ENCODE data around the gene KIAA0232.
"Not testable (repeated sequence)": the region's sequence is repeated elsewhere in the genome, so short reads cannot be mapped to it uniquely, and the experiment has no call there.

KIAA0232 gene

DNA sequence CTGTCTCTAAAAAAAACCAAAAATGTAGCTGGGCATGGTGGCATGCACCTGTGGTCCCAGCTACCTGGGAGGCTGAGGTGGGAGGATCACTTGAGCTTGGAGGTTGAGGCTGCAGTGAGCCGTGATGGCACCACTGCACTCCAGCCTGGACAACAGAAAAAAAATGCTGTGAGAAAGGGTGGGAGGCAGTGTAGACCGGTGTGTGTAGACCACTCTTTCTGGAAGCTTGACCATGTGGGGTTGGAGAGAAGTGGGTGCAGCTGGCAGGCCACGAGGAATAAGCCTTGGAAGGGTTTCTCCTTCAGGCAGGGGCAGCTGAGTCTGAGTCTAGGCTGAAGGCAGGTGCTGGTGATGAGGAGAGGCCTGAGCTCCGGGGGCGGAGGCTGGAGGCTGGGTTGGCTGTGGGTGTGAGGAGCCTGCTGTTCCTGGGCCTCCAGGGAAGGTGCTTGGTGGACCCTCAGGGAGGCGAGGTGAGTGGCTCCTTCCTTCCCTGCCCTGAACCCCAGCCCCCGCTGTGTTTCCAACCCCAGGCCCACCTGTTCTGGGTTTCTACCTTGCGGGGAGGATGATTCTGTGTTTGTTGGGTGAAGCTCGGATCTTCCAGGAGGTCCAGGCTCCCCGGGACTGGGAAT, 117.8 kb downstream of the KIAA0232 start:
- DNase-seq (ENCODE audit: insufficient read length, low spot score) = no peak
- TF ChIP-seq PAX5 (IDR thresholded peaks at IDR 0.05; ENCODE audit: insufficient read depth, low read length, severe bottlenecking) = no peak
- TF ChIP-seq TAF1 (IDR thresholded peaks at IDR 0.05; ENCODE audit: low read depth, low read length) = no peak
- TF ChIP-seq SPI1 (IDR thresholded peaks at IDR 0.05; ENCODE audit: low read depth, low read length) = no peak
- TF ChIP-seq POLR2A (IDR thresholded peaks at IDR 0.05; ENCODE audit: low read depth, low read length) = no peak
- FAIRE-seq = no peak

GRCh38 chr4:6900956-6901355, 118.4 kb downstream of the KIAA0232 start:
- TF ChIP-seq SPI1 (IDR thresholded peaks at IDR 0.05; ENCODE audit: low read depth, low read length) (no peak), POLR2AphosphoS5 (IDR thresholded peaks at IDR 0.05; ENCODE audit: low read depth, low read length) (no peak), TAF1 (IDR thresholded peaks at IDR 0.05; ENCODE audit: low read depth, low read length) (no peak), PAX5 (IDR thresholded peaks at IDR 0.05; ENCODE audit: insufficient read depth, low read length, severe bottlenecking) (no peak), POLR2A (IDR thresholded peaks at IDR 0.05; ENCODE audit: low read depth, low read length) (no peak), POU2F2 (IDR thresholded peaks at IDR 0.05; ENCODE audit: low read depth, low read length) (no peak)
- DNase-seq (ENCODE audit: insufficient read length, low spot score) = no peak
- FAIRE-seq = no peak

- TF ChIP-seq SPI1 (IDR thresholded peaks at IDR 0.05; ENCODE audit: low read depth, low read length) (no peak), POLR2A (IDR thresholded peaks at IDR 0.05; ENCODE audit: low read depth, low read length) (no peak), POU2F2 (IDR thresholded peaks at IDR 0.05; ENCODE audit: low read depth, low read length) (no peak), POLR2AphosphoS5 (IDR thresholded peaks at IDR 0.05; ENCODE audit: low read depth, low read length) (no peak), PAX5 (IDR thresholded peaks at IDR 0.05; ENCODE audit: insufficient read depth, low read length, severe bottlenecking) (no peak), TAF1 (IDR thresholded peaks at IDR 0.05; ENCODE audit: low read depth, low read length) (no peak)
- DNase-seq (ENCODE audit: insufficient read length, low spot score) = no peak
- FAIRE-seq = no peak
Observed at GRCh38 chr4:6901669-6902317, 119.3 kb downstream of the KIAA0232 start.

- FAIRE-seq (no peak), DNase-seq (ENCODE audit: insufficient read length, low spot score) (no peak)
- TF ChIP-seq POLR2AphosphoS5 (IDR thresholded peaks at IDR 0.05; ENCODE audit: low read depth, low read length) (no peak), POU2F2 (IDR thresholded peaks at IDR 0.05; ENCODE audit: low read depth, low read length) (no peak), POLR2A (IDR thresholded peaks at IDR 0.05; ENCODE audit: low read depth, low read length) (no peak), PAX5 (IDR thresholded peaks at IDR 0.05; ENCODE audit: insufficient read depth, low read length, severe bottlenecking) (no peak), TAF1 (IDR thresholded peaks at IDR 0.05; ENCODE audit: low read depth, low read length) (no peak), SPI1 (IDR thresholded peaks at IDR 0.05; ENCODE audit: low read depth, low read length) (no peak)
Observed at GRCh38 chr4:6902318-6903042, 120.0 kb downstream of the KIAA0232 start.

DNA sequence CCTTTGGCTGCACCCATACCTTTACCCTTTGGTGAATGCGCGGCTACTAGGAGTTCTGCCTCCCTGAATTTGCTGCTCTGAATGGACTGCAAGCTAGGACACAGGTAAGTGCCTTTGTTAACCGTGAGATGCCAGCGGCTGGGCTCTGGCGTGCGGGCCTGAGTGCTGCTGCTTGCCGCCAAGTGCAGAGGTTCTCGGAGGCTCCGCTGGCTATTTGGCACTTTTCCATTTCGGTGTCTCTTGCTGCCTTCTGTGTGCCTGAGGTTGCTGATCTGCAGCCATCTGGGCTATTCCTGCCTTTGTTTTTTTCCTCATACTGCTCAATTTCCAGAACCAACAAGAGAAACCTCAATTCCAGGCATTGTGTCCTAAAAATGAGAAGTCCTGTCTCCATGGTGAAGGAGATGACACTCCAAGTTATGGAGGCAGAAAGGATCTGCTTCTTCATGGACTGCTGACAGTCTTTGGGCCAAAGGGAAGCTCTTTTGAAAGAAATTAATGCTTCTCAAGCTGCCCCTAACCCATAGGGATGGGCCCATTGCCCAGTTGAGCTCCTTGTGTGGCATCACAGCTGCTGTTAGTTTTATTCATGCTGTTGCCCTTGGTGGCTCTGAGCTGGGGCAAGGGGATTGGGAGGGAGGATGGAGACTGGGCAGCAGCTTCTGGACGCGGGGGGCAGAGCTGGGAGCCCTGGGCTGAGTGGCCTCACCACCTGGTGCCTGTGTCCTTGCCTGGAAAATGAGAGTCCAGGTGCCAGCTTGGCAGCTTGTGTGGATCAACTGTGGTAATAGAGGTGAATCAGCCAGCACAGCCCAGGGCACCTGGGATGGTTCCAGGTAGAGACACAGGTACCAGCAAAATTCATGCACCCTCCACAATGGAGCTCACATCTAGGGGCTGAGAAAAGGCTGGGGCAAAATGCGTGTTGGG, 123.3 kb downstream of the KIAA0232 start:
- FAIRE-seq (no peak), DNase-seq (ENCODE audit: insufficient read length, low spot score) (no peak)

DNA sequence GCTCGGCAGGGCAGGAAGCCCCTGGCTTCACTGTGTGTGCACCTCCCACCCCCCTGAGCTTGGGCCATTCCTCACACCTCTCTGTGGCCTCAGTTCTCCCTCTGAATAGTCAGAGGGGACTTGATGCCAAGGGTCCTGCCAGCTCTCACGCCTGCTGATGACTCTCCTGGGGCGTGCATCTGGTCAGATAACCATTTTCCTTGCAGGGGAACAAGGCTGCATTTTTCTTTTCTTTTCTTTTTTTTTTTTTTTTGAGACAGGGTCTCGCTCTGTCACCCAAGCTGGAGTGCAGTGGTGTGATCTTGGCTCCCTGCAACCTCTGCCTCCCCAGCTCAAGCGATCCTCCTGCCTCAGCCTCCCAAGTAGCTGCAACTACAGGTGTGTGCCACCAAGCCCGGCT, 124.0 kb downstream of the KIAA0232 start:
- not testable (repeated sequence) for FAIRE-seq; DNase-seq (ENCODE audit: insufficient read length, low spot score)

More for the DNA sequence above, 123.3 kb downstream of the KIAA0232 start:
- TF ChIP-seq POLR2A (IDR thresholded peaks at IDR 0.05; ENCODE audit: low read depth, low read length) (no peak), POLR2AphosphoS5 (IDR thresholded peaks at IDR 0.05; ENCODE audit: low read depth, low read length) (no peak), TAF1 (IDR thresholded peaks at IDR 0.05; ENCODE audit: low read depth, low read length) (no peak), PAX5 (IDR thresholded peaks at IDR 0.05; ENCODE audit: insufficient read depth, low read length, severe bottlenecking) (no peak), SPI1 (IDR thresholded peaks at IDR 0.05; ENCODE audit: low read depth, low read length) (no peak), POU2F2 (IDR thresholded peaks at IDR 0.05; ENCODE audit: low read depth, low read length) (no peak)

DNA sequence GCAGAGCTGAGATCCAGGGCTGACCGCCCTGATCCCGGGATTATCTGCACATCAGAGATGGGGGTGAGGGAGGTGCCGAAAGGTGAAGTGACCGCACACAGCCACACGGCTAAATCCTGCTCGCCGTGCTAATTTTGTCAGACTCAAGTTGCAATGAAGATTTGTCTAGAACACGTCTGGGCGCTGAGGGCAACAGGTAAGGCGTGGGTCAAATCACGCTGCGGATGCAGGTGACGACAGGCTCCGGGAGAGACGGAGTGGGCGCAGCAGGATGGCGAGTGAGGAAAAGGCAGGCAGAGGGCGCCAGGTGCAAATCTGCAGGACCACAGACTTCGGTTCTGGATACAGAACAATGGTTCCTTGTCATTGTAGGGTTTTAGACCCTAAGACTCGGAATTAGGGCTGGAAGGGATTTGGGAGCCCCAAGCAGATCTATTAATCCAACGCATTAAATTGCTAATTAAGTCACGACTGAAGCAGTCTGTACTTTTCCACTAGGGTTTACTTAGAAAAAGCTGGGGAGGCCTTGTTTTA, 125.2 kb downstream of the KIAA0232 start:
- FAIRE-seq = no peak
- no peak for DNase-seq (ENCODE audit: insufficient read length, low spot score)
- TF ChIP-seq SPI1 (IDR thresholded peaks at IDR 0.05; ENCODE audit: low read depth, low read length) (no peak), TAF1 (IDR thresholded peaks at IDR 0.05; ENCODE audit: low read depth, low read length) (no peak), POLR2A (IDR thresholded peaks at IDR 0.05; ENCODE audit: low read depth, low read length) (no peak), POU2F2 (IDR thresholded peaks at IDR 0.05; ENCODE audit: low read depth, low read length) (no peak), POLR2AphosphoS5 (IDR thresholded peaks at IDR 0.05; ENCODE audit: low read depth, low read length) (no peak), PAX5 (IDR thresholded peaks at IDR 0.05; ENCODE audit: insufficient read depth, low read length, severe bottlenecking) (no peak)

DNA sequence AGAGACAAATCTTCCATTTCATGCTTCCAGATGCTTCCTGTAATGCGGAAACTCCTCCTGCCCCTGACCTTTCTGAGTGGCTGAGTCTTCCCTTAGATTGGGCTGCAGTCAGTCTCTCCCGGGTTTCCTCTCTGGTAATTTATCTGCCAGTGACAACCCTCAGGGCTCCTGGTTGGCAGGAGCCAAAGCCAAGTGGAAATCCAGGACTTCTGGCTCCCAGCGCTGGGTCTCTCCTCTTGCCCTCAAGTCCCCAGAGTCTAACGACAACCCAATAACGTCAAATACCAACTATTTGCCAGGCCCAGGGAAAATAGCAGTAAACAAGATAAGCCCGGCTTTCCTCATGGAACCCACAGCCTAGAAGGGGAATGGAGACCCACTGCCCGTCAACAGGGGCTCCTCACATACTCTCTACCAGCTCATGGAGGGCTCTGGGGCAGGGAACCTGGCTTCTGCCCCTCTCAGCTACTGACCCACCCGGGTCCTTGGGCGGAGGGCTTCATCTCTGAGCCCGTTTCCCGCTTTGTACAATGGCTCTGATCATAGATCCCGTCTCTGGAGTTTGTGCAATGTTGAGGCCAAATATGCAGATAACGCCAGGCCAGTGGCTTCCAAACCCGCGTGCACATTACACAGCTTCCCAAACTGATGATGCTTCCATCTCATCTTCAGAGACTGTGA, 126.0 kb downstream of the KIAA0232 start:
- FAIRE-seq = no peak
- DNase-seq (ENCODE audit: insufficient read length, low spot score) = no peak
- TF ChIP-seq TAF1 (IDR thresholded peaks at IDR 0.05; ENCODE audit: low read depth, low read length) (no peak), POLR2AphosphoS5 (IDR thresholded peaks at IDR 0.05; ENCODE audit: low read depth, low read length) (no peak; the same call in 1 of the 2 replicates), POU2F2 (IDR thresholded peaks at IDR 0.05; ENCODE audit: low read depth, low read length) (no peak), PAX5 (IDR thresholded peaks at IDR 0.05; ENCODE audit: insufficient read depth, low read length, severe bottlenecking) (no peak), POLR2A (IDR thresholded peaks at IDR 0.05; ENCODE audit: low read depth, low read length) (no peak), SPI1 (IDR thresholded peaks at IDR 0.05; ENCODE audit: low read depth, low read length) (no peak)

All from GM12891 (cell line).